ENCODE results near the gene TAS2R41.

DNA sequence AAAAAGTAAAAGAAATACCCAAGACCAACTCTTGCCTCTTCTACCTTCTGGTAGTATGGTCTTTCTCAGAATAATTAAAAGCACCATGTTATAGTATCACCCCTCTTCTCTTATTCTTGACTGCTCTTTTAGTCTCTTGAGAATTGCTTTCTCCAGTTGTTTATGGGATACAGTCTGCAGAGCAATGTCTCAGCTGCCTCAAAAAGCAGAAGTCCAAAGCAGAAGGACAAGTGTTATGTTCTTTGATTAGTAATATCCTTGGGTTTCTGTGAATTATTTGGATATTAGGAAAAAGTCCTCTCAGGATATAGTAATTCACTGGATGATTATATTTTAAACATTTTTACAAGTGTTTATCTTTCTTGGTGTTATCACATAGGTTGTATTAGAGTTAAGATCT, 7.4 kb downstream of the TAS2R41 start:
- TF ChIP-seq POLR2A (IDR thresholded peaks at IDR 0.05): no peak
- TF ChIP-seq, protein P1, sequence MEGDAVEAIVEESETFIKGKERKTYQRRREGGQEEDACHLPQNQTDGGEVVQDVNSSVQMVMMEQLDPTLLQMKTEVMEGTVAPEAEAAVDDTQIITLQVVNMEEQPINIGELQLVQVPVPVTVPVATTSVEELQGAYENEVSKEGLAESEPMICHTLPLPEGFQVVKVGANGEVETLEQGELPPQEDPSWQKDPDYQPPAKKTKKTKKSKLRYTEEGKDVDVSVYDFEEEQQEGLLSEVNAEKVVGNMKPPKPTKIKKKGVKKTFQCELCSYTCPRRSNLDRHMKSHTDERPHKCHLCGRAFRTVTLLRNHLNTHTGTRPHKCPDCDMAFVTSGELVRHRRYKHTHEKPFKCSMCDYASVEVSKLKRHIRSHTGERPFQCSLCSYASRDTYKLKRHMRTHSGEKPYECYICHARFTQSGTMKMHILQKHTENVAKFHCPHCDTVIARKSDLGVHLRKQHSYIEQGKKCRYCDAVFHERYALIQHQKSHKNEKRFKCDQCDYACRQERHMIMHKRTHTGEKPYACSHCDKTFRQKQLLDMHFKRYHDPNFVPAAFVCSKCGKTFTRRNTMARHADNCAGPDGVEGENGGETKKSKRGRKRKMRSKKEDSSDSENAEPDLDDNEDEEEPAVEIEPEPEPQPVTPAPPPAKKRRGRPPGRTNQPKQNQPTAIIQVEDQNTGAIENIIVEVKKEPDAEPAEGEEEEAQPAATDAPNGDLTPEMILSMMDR (IDR thresholded peaks at IDR 0.05): no peak

All from heart left ventricle (tissue), 13 donors.